GM23338 (cell line): ENCODE results near the gene ZNF385B. TPM values are rescaled to one million over a fixed set of nuclear protein-coding genes. Genes with fewer than 3 reads are reported as not detected.

Experiments used
- ATAC-seq: fragments of 200-7000 bp; cut with Tn5 transposase; 3 replicates; pipeline ENCODE4 v1.9.1; 2020
- DNase-seq: peaks from one replicate; pipeline ENCODE4 v3.0.0-alpha.2; 2015; ENCODE audit warnings: low spot score
- H2AFZ ChIP-seq: fragments of 200-600 bp; sonication (generic); 2 replicates; pipeline ENCODE4 v1.8.0; 2016; ENCODE audit warnings: antibody characterized with exemption, mild to moderate bottlenecking, moderate library complexity
- H3F3A ChIP-seq: fragments of 200-600 bp; sonication (generic); replicated peaks from 2 replicates; pipeline ENCODE4 v1.8.0; 2017; ENCODE audit warnings: antibody characterized with exemption, mixed run types, low read depth
- H3K27ac ChIP-seq: fragments of 200-600 bp; sonication (generic); 2 replicates; pipeline ENCODE4 v1.6.1; 2016; ENCODE audit warnings: low read depth
- H3K27me3 ChIP-seq: fragments of 200-600 bp; sonication (generic); 2 replicates; pipeline ENCODE4 v1.8.0; 2016; ENCODE audit warnings: mild to moderate bottlenecking, mixed run types, moderate library complexity; ENCODE audit not compliant: insufficient read depth
- H3K36me3 ChIP-seq: fragments of 200-600 bp; sonication (generic); 2 replicates; pipeline ENCODE4 v1.8.0; 2016; ENCODE audit warnings: mild to moderate bottlenecking; ENCODE audit not compliant: insufficient read depth
- H3K4me1 ChIP-seq: fragments of 200-600 bp; sonication (generic); 2 replicates; pipeline ENCODE4 v1.8.0; 2016; ENCODE audit warnings: mild to moderate bottlenecking, moderate library complexity; ENCODE audit not compliant: insufficient read depth
- H3K4me2 ChIP-seq: fragments of 200-600 bp; sonication (generic); 2 replicates; pipeline ENCODE4 v1.7.1; 2017; ENCODE audit warnings: mixed run types
- H3K4me3 ChIP-seq: fragments of 200-600 bp; sonication (generic); 2 replicates; pipeline ENCODE4 v1.6.1; 2016; ENCODE audit warnings: mixed run types
- H3K79me2 ChIP-seq: fragments of 200-600 bp; sonication (generic); replicated peaks from 2 replicates; pipeline ENCODE4 v1.8.0; 2017; ENCODE audit warnings: mild to moderate bottlenecking; ENCODE audit not compliant: insufficient read depth
- H3K9me2 ChIP-seq: fragments of 200-600 bp; sonication (generic); 2 replicates; pipeline ENCODE4 v1.8.0; 2017; ENCODE audit not compliant: insufficient read depth
- H4K20me1 ChIP-seq: fragments of 200-600 bp; sonication (generic); replicated peaks from 2 replicates; pipeline ENCODE4 v1.8.0; 2017; ENCODE audit warnings: mild to moderate bottlenecking; ENCODE audit not compliant: insufficient read depth
- H3K27ac Mint-ChIP-seq: 2 replicates; pipeline ENCODE4 v1.8.0; 2020; ENCODE audit warnings: inconsistent platforms, mild to moderate bottlenecking, moderate library complexity, mixed read lengths
- H3K27me3 Mint-ChIP-seq: 3 replicates; pipeline ENCODE4 v1.8.0; 2022; ENCODE audit warnings: low read depth, mild to moderate bottlenecking, moderate library complexity, mixed read lengths, inconsistent platforms; ENCODE audit not compliant: insufficient read depth, poor library complexity
- H3K36me3 Mint-ChIP-seq: 3 replicates; pipeline ENCODE4 v1.8.0; 2021; ENCODE audit warnings: low read depth, mild to moderate bottlenecking, inconsistent platforms, moderate library complexity, mixed read lengths
- H3K4me1 Mint-ChIP-seq: 3 replicates; pipeline ENCODE4 v1.8.0; 2020; ENCODE audit warnings: mild to moderate bottlenecking, inconsistent platforms, mixed read lengths
- H3K4me3 Mint-ChIP-seq: 3 replicates; pipeline ENCODE4 v1.8.0; 2021; ENCODE audit warnings: moderate library complexity, mild to moderate bottlenecking, inconsistent platforms, mixed read lengths
- H3K9me3 Mint-ChIP-seq: 3 replicates; pipeline ENCODE4 v1.8.0; 2020; ENCODE audit warnings: moderate library complexity, mild to moderate bottlenecking, inconsistent platforms, mixed read lengths
- CREB1 ChIP-seq: fragments of 250-450 bp; sonication (Bioruptor Pico); IDR thresholded peaks from 2 replicates; pipeline ENCODE4 v1.5.0; 2020; ENCODE audit warnings: low read depth, mild to moderate bottlenecking, moderate library complexity
- EZH2 ChIP-seq: fragments of 200-600 bp; sonication (generic); IDR thresholded peaks from one replicate; pipeline ENCODE4 v1.8.0; 2017; ENCODE audit warnings: antibody characterized with exemption, mild to moderate bottlenecking, low read depth; ENCODE audit not compliant: unreplicated experiment
- EZH2phosphoT487 ChIP-seq: fragments of 200-600 bp; sonication (generic); IDR thresholded peaks from one replicate; pipeline ENCODE4 v1.8.1; 2018; ENCODE audit warnings: antibody characterized with exemption; ENCODE audit not compliant: unreplicated experiment
- JUNB ChIP-seq: IDR thresholded peaks from one replicate; pipeline ENCODE4 v1.6.1; 2016; ENCODE audit warnings: antibody characterized with exemption; ENCODE audit not compliant: unreplicated experiment
- NANOG ChIP-seq: IDR thresholded peaks from 2 replicates; pipeline ENCODE4 v1.6.1; 2016; ENCODE audit warnings: antibody characterized with exemption, borderline replicate concordance
- POLR2AphosphoS5 ChIP-seq: IDR thresholded peaks from 2 replicates; pipeline ENCODE4 v1.6.1; 2016; ENCODE audit warnings: antibody characterized with exemption, low read depth
- STAT1 ChIP-seq: IDR thresholded peaks from one replicate; pipeline ENCODE4 v1.6.1; 2016; ENCODE audit warnings: antibody characterized with exemption; ENCODE audit not compliant: unreplicated experiment
- ZNF114 ChIP-seq: fragments of 250-450 bp; sonication (Bioruptor Pico); IDR thresholded peaks from 2 replicates; pipeline ENCODE4 v1.5.0; 2020; ENCODE audit warnings: mild to moderate bottlenecking, moderate library complexity
- ZNF331 ChIP-seq: fragments of 250-450 bp; sonication (Bioruptor Pico); IDR thresholded peaks from 2 replicates; pipeline ENCODE4 v1.5.0; 2020; ENCODE audit warnings: low read depth, mild to moderate bottlenecking, moderate library complexity
- polyA plus RNA-seq: library from polyadenylated mRNA; unstranded; fragments of >200 nt; fragmentation: Nextera tagmentation; extraction: Ambion mirVana; gene quantifications from 2 replicates; pipeline ENCODE4 v1.2.1, GENCODE V29; 2016
- total RNA-seq: library from RNA; depleted of rRNA; stranded (reverse); fragments of >200 nt; shearing (Covaris generic); gene quantifications from 2 replicates; pipeline ENCODE4 v1.2.3, GENCODE V29; 2014
- TF ChIP-seq, protein P1 (sequence below): IDR thresholded peaks from 2 replicates; pipeline ENCODE4 v1.6.1; 2016; ENCODE audit warnings: antibody characterized with exemption
- TF ChIP-seq, protein P2 (sequence below): fragments of 250-450 bp; sonication (Bioruptor Pico); IDR thresholded peaks from 2 replicates; pipeline ENCODE4 v1.5.0; 2020; ENCODE audit warnings: mild to moderate bottlenecking, moderate library complexity
- TF ChIP-seq, protein P3 (sequence below): IDR thresholded peaks from one replicate; pipeline ENCODE4 v1.6.1; 2018; ENCODE audit warnings: antibody characterized with exemption; ENCODE audit not compliant: unreplicated experiment
- TF ChIP-seq, protein P4 (sequence below), 2 experiments: fragments of 200-600 bp in 1 of 2; sonication (generic) in 1 of 2; conservative IDR thresholded peaks; 2 replicates each; pipeline versions ENCODE4 v1.5.1 to v1.6.1; 2016 to 2017; ENCODE audit warnings: antibody characterized with exemption in 2 of 2, low read depth in 2 of 2, mild to moderate bottlenecking in 2 of 2, moderate library complexity in 1 of 2

The ZNF385B gene
- total and polyA plus RNA-seq, 2 experiments from 2014 or later, result 1.5 to 4.6 TPM

DNA sequence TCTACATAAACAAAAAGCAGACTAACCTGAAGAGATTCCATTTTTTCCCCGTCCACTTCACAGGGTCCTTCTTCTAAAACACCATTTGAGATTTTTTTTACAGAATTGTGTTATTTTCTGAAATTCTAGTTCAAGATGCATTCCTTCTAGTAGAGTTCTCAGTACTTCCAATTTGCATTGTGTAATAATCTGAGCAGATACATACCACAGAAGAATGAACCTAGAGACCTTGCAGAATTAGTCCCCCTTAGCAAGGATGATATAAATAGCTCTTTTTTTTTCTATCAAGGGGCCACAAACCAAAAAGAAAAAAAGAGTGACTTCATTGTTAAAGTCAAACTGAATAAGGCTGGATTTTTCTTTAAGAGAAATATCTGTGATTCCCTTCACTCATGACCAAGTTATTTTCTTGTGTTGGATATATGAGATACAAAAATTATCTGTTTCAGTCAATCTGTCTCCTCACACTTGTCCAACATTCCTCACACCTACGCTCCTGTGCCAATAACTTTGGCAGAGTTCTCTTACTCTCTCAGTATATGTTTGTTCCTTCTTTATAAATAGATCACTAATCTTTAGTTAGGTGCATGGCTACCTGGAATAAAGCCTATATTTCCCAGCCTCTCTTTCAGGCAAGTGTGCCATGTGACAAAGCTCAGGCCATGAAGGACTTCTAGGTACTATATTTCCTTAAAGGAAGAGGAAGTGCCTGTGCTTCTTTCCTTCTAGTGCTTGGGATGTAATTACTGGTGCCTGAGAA is 183.5 kb downstream of the ZNF385B start:
- no peaks in the 10 kb centered on the region for H3K9me3 Mint-ChIP-seq
- TF ChIP-seq POLR2AphosphoS5 (no peak), STAT1 (no peak), EZH2phosphoT487 (no peak), ZNF114 (CRISPR knock-in tag) (no peak), NANOG (no peak), ZNF331 (CRISPR knock-in tag) (no peak), CREB1 (CRISPR knock-in tag) (no peak), EZH2 (no peak), JUNB (no peak)
- TF ChIP-seq, protein P1, sequence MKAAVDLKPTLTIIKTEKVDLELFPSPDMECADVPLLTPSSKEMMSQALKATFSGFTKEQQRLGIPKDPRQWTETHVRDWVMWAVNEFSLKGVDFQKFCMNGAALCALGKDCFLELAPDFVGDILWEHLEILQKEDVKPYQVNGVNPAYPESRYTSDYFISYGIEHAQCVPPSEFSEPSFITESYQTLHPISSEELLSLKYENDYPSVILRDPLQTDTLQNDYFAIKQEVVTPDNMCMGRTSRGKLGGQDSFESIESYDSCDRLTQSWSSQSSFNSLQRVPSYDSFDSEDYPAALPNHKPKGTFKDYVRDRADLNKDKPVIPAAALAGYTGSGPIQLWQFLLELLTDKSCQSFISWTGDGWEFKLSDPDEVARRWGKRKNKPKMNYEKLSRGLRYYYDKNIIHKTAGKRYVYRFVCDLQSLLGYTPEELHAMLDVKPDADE, result no peak
- TF ChIP-seq, protein P2, sequence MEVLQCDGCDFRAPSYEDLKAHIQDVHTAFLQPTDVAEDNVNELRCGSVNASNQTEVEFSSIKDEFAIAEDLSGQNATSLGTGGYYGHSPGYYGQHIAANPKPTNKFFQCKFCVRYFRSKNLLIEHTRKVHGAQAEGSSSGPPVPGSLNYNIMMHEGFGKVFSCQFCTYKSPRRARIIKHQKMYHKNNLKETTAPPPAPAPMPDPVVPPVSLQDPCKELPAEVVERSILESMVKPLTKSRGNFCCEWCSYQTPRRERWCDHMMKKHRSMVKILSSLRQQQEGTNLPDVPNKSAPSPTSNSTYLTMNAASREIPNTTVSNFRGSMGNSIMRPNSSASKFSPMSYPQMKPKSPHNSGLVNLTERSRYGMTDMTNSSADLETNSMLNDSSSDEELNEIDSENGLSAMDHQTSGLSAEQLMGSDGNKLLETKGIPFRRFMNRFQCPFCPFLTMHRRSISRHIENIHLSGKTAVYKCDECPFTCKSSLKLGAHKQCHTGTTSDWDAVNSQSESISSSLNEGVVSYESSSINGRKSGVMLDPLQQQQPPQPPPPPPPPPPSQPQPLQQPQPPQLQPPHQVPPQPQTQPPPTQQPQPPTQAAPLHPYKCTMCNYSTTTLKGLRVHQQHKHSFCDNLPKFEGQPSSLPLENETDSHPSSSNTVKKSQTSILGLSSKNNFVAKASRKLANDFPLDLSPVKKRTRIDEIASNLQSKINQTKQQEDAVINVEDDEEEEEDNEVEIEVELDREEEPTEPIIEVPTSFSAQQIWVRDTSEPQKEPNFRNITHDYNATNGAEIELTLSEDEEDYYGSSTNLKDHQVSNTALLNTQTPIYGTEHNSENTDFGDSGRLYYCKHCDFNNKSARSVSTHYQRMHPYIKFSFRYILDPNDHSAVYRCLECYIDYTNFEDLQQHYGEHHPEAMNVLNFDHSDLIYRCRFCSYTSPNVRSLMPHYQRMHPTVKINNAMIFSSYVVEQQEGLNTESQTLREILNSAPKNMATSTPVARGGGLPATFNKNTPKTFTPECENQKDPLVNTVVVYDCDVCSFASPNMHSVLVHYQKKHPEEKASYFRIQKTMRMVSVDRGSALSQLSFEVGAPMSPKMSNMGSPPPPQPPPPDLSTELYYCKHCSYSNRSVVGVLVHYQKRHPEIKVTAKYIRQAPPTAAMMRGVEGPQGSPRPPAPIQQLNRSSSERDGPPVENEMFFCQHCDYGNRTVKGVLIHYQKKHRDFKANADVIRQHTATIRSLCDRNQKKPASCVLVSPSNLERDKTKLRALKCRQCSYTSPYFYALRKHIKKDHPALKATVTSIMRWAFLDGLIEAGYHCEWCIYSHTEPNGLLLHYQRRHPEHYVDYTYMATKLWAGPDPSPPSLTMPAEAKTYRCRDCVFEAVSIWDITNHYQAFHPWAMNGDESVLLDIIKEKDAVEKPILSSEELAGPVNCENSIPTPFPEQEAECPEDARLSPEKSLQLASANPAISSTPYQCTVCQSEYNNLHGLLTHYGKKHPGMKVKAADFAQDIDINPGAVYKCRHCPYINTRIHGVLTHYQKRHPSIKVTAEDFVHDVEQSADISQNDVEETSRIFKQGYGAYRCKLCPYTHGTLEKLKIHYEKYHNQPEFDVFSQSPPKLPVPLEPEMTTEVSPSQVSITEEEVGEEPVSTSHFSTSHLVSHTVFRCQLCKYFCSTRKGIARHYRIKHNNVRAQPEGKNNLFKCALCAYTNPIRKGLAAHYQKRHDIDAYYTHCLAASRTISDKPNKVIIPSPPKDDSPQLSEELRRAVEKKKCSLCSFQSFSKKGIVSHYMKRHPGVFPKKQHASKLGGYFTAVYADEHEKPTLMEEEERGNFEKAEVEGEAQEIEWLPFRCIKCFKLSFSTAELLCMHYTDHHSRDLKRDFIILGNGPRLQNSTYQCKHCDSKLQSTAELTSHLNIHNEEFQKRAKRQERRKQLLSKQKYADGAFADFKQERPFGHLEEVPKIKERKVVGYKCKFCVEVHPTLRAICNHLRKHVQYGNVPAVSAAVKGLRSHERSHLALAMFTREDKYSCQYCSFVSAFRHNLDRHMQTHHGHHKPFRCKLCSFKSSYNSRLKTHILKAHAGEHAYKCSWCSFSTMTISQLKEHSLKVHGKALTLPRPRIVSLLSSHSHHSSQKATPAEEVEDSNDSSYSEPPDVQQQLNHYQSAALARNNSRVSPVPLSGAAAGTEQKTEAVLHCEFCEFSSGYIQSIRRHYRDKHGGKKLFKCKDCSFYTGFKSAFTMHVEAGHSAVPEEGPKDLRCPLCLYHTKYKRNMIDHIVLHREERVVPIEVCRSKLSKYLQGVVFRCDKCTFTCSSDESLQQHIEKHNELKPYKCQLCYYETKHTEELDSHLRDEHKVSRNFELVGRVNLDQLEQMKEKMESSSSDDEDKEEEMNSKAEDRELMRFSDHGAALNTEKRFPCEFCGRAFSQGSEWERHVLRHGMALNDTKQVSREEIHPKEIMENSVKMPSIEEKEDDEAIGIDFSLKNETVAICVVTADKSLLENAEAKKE, result no peak
- TF ChIP-seq, protein P3, sequence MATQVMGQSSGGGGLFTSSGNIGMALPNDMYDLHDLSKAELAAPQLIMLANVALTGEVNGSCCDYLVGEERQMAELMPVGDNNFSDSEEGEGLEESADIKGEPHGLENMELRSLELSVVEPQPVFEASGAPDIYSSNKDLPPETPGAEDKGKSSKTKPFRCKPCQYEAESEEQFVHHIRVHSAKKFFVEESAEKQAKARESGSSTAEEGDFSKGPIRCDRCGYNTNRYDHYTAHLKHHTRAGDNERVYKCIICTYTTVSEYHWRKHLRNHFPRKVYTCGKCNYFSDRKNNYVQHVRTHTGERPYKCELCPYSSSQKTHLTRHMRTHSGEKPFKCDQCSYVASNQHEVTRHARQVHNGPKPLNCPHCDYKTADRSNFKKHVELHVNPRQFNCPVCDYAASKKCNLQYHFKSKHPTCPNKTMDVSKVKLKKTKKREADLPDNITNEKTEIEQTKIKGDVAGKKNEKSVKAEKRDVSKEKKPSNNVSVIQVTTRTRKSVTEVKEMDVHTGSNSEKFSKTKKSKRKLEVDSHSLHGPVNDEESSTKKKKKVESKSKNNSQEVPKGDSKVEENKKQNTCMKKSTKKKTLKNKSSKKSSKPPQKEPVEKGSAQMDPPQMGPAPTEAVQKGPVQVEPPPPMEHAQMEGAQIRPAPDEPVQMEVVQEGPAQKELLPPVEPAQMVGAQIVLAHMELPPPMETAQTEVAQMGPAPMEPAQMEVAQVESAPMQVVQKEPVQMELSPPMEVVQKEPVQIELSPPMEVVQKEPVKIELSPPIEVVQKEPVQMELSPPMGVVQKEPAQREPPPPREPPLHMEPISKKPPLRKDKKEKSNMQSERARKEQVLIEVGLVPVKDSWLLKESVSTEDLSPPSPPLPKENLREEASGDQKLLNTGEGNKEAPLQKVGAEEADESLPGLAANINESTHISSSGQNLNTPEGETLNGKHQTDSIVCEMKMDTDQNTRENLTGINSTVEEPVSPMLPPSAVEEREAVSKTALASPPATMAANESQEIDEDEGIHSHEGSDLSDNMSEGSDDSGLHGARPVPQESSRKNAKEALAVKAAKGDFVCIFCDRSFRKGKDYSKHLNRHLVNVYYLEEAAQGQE, result no peak
- TF ChIP-seq, protein P4, sequence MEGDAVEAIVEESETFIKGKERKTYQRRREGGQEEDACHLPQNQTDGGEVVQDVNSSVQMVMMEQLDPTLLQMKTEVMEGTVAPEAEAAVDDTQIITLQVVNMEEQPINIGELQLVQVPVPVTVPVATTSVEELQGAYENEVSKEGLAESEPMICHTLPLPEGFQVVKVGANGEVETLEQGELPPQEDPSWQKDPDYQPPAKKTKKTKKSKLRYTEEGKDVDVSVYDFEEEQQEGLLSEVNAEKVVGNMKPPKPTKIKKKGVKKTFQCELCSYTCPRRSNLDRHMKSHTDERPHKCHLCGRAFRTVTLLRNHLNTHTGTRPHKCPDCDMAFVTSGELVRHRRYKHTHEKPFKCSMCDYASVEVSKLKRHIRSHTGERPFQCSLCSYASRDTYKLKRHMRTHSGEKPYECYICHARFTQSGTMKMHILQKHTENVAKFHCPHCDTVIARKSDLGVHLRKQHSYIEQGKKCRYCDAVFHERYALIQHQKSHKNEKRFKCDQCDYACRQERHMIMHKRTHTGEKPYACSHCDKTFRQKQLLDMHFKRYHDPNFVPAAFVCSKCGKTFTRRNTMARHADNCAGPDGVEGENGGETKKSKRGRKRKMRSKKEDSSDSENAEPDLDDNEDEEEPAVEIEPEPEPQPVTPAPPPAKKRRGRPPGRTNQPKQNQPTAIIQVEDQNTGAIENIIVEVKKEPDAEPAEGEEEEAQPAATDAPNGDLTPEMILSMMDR (conservative IDR thresholded peaks at IDR 0.05; ENCODE audit: low read depth in 2 of 2), result no peak
- no peak overlapping the region for H3K27ac Mint-ChIP-seq
- Histone ChIP-seq H3K4me3 (no peak overlapping the region), H3K27me3 (no peaks in the 10 kb centered on the region), H3F3A (no peaks in the 10 kb centered on the region), H3K9me2 (no peaks in the 10 kb centered on the region), H3K4me2 (no peak overlapping the region), H3K4me1 (no peaks in the 10 kb centered on the region), H2AFZ (no peak overlapping the region), H3K36me3 (no peaks in the 10 kb centered on the region), H4K20me1 (no peaks in the 10 kb centered on the region), H3K27ac (no peak overlapping the region), H3K79me2 (no peaks in the 10 kb centered on the region)
- no peaks in the 10 kb centered on the region for H3K36me3 Mint-ChIP-seq
- no peak for ATAC-seq
- no peak overlapping the region for H3K4me3 Mint-ChIP-seq
- DNase-seq, result no peak
- H3K4me1 Mint-ChIP-seq, result no peaks in the 10 kb centered on the region; the same call in 2 of the 3 replicates
- no peaks in the 10 kb centered on the region for H3K27me3 Mint-ChIP-seq
